HG03064 (cell line): ENCODE measurements around the gene TNIP3.

Experiments used
- ATAC-seq: cut with Tn5 transposase; IDR thresholded peaks from one replicate; pipeline ENCODE4 v1.9.1; 2021; ENCODE audit warnings: low read depth; ENCODE audit not compliant: unreplicated experiment

Gene TNIP3

DNA sequence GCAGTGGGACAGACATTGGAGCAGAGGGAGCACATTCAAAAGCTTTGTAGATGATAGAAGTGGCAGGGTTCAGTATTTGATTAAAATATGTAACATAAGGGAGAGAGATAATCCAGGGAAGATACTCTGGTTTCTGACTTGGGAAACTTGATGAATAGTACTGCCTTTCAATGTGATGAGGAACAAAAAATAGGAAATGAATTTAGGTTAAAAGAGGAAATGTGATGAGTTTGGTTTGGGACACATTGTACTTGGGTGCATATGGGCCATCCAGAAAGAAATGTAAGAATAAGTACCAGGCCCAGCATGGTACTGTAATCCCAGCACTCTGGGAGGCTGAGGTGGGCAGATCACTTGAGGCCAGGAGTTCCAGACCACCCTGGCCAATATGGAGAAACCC lies 70.9 kb downstream of the TNIP3 start:
- ATAC-seq, result no peak

DNA sequence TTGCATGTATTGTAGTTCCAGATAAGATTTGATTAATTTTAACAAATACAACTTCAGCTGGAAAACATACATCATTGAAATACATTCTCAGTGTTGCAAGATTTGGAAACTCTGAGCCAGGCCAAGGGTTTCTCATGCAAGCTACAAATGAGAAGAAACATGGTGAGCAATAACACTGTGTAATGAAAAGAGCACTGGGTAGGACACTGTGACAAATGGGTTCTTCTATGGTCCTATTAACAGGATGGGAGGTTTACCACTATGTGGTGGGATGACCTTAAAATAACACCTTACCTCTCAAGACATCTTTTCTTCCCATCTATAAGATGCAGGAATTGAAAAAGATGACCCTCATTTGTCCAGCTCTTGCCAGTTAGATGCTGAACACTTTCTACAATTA lies 72.2 kb downstream of the TNIP3 start:
- no peak for ATAC-seq

DNA sequence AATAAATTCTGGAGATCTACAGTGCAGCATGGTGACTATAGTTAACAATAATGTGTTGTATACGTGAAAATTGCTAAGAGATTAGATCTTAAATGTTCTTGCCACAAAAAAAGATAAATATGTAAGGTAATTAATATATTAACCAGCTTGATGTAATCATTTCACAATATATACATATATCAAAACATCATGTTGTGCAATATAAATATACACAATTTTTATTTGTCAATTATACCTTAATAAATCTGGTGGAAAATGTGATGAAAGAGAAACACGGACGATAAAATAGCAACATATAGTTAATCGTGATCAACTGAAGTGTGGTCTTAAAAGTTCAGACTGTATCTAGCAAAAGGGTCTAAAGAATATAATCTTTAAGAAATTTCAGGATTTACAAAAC lies 75.3 kb downstream of the TNIP3 start:
- no peak for ATAC-seq
